NOMO-1 (cell line): Measurements from ENCODE around the gene CH25H.
A peak's percentile ranks its signal among the peaks of the same experiment; 100 is the strongest.
"Not testable (repeated sequence)": the region's sequence is repeated elsewhere in the genome, so short reads cannot be mapped to it uniquely, and the experiment has no call there.

Source experiments
- DNase-seq, 2 experiments: peaks; one replicate each; lab custom pipeline; 2025; ENCODE audit not compliant: unreplicated experiment in 2 of 2; lab: John Stamatoyannopoulos, UW

The CH25H gene

DNA sequence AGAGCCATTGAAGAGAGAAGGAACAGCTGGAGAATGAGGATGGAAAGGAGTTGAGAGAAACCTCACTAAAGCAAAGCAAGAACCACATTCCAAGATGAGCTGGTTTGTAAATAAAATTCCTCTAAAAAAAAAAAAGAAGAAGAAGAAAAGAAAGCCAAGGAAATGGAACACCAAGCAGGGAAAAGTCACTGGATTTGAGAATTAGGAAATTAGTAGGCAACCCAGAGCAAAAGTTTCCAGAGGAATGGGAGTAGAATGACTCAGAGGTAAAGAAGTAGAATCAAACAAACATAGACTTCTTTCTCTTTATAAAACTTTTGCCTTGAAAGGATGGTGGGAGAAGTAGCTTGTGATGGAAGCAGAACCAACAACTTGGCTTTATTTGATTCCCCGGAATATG is 3.9 kb downstream of the CH25H start:
- no peak for DNase-seq

DNA sequence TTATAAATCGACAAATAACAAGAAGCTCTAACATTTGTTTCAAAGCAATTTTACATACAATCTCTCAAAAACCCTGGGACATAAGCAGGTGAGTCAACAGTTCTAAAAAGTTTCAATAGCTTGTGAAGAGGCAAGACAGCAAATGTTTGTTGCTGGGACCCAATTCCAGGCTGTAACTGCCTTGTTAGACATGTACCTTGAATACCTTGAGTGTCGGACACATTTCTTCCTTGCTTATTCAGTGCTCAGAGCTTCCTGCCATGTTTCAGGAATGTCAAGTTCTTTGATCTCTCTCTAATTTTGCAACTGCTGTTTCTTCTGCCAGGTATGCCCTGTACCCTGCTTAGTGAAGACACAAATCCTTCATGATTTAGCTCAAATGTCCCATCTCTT is 5.1 kb downstream of the CH25H start:
- DNase-seq, result no peak

DNA sequence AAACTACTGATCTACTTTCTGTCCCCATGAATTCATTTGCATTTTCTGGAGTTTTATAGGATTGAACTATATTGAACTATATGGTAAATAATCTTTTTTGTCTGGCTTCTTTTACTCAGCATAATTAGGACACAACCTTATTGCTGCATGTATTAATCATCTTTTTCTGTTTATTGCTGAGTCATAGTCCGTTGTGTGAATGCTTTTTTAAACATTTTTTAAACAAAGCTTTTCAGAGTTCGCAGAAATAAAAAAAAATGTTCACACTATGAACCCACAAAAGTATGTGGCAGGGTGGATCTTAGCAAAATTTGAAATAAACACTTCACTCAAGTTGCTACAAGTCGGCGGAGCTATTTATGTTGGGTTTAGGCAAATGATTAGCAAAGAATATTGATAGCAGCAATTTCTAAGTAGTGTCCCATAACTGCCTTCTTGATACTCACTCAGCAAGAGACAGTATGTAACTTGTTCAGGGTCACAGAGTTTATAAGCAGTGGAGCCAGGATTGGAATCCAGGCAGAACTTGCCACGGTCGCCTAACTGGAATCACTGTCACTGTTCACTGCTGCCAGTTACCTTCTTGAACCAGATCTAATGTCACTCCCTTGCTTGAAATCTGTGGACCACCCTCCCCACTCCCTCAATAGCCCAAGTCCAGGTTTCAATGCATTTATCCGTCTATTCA is 5.6 kb downstream of the CH25H start:
- DNase-seq, result no peak

DNA sequence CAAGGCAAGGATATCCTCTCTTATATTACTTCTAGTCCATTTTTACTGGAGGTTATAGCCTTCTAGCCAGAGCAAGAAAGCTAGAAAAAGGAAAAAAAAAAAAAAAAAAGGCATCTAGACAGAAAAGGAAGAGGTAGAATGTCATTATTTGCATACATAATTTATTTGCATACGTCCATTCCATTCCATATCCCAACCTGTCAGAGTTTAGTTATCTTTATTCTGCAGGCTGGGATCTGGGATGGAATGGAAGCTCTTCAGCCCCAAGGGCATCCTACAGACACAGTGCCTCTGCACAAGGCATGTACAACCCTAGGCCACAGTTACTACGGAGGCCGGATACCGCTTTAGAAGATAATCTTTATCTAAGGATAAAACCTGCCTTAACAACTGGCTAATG is 9.6 kb downstream of the CH25H start:
- no peak for DNase-seq

DNA sequence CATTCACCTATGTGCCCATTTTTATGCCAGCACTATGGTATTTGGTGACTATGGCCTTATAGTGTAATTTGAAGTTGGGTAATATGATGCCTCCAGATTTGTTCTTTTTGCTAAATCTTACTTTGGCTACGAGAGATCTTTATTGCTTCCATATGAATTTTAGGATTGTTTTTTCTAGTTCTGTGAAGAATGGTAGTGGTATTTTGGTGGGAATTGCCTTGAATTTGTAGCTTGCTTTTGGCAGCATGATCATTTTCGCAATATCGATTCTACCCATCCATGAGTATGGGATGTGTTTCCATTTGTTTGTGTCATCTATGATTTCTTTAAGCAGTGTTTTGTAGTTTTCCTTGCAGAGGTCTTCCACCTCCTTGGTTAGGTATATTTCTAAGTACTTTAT is 15.8 kb downstream of the CH25H start:
- not testable (repeated sequence) for DNase-seq

DNA sequence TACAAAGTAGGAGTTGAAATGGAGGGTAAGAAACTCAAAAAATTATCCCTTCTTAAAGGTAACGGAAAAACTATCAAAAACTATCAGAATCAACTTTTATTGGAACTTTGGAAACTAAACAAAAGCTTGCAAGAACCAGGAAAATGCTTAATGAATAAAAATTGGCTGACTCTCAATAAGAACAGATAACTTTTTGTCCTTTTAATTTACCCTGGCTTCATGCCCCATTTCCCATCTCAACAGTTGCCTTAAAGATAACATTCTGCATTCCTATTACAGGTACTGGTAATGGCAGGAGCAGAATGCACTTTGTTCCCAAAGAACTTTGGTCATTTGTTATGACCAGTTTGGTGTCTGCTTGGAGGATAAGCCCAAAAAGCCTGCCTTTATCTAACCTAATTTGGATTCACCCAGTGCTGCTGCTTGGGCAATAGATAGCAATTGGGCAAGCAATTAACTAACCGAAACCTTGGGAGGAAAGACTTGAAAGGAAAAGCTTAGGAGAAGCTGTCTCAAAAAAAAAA is 17.8 kb downstream of the CH25H start:
- DNase-seq, result no peak

DNA sequence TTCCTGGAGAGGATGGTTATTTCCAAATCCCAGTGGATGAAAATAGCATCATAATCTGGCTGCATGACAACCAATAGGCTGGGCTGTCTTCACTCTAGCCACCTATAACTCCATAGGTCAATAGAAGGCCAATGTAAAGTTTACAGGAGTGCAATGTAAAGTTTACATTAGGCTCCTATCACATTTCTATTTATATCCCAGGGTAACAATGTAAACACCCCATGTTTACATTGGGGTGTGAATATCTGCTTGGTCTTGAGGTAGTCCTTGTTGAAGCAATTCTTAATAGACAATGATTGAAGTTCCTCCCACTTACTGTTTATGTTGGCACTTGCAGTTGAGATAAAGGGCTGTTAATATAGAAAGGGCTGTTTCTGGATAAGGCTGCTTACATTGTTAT is 21.5 kb downstream of the CH25H start:
- DNase-seq, result no peak

DNA sequence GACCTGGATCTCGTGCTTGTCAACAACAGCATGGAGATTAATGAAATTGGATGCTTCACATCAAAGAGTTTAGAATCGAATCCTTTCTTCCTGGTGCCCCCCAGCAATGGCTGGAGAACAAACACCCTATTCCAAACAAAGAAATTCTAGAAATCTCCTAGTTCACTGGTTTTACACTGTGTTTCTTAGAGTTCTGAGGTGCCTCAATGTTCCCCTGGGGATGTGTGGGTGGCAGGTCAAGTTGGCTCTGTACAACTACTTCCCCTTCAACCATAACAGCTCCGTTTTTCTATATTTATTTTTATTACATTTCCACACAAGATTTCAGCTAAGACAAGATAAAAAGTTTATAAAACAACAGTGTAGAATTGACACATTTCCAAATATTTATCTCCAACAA is 22.5 kb downstream of the CH25H start:
- no peak for DNase-seq

DNA sequence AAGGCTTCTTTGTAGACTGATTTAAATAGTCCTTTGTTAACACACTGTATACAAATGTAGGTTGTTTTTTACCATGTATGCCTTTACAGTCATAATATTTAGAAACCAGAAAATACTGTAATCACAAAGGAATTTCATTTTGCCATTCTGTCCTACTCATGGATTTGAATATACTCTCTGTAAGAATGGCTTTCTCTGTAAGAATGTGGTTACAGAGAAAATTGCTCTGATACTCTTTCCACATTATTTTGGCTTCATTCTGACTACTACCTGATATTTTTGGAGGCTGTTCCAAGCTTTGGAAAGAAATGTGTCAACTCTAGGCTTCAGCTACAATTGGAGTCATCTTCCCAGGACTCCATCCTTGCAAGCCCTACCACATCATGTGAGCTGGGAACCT is 23.5 kb downstream of the CH25H start:
- no peak for DNase-seq

DNA sequence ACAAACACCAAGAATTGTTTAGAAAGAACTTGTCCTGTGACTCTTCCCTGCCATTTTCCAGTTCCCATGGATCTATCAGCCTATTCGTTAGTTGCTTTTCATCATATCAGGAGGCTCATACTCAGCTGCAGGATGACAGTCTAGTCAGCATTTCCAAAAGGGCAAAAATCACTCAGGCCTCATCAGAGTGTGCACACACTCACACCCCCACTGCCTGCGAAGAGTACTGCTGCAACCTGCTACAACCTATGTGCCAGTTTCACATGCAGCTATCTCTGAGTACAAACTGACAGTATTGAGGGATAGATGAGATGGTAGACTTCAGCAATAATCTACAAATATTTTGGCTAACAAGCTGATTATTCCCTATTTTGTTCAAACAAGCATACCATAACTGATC is 24.2 kb downstream of the CH25H start:
- no peak for DNase-seq

DNA sequence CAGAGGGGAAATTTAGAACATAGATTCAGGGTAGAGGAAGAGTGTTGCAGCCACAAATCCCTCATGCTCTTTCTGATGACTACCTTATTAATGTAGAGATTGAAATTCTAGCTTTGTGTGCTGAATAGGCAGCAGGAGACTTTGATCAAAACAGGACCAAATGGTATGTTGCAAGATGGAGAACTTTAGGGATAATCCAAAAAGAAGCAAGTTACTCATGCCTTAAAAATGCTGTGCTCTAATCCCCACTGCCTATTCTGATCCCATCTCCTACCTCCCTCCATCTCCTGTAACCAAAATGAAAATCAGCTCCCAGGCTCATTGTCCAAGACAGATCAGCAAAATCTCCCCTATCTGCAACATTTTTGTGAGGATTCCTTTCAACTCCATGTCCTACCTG is 31.3 kb downstream of the CH25H start:
- no peak for DNase-seq

DNA sequence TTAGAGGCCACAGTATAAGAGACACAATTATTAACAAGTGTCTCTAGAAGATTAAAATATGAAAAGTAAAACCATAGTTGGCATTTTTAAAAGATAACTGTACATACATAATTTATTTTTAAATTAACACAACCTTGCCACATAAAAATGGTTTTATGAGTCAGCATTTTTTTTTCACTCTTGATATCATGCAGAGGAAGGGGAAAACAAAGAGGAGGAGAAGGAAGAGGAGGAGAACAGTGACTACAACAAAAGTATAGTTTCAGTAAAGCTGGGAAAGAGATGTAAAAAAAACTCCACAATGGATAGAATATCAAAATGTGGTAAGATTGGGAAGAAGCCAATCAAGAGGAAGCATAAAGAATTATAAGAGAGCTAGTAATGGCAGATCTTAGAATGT is 34.0 kb downstream of the CH25H start:
- DNase-seq, result no peak

DNA sequence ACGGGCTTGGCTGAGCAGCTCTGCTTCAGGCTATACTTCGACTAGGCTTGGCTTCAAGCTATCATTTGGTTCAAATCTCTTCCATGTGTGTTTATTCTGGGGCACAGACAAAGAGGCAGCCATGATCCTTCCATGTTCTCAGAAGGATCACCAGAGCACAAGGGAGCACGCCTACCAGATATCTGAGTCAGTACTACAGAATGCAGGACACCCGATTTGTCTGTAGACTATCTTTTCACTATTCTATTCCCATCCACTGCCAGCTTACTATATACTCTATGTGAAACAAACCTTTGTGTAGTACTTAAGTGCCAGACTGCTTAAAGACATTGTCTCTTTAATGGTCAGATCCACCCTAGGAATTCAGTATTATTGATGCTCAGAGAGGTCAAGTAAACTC is 35.1 kb downstream of the CH25H start:
- no peak for DNase-seq

DNA sequence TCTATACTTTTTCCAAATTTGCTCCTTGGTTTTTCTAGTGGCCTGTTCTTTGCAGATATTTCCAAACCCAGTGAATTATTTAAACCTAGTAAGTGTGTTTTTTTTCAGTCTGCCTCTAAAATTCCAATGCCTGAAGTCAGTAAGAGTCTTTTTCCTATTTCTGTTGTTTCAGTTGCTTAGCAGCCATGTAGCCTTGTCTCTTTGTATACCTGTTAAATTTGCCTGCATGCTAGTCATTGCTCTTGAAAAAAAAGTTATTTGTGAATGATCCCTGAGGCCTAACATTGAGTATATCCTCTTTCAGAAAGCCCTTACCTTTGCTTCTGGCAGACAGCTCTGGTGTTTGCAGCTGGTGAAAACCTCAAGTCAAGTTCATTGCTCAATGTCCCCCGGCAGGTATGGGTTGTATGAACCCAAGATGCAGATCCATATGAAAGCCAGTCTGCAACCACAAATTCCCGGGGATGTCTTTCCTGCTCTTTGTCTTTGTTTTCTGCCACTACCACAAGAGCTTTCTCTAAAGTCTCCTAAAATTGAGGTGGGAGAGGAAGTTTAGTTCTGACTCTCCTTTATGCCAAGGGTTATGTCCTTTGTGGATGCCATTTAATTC is 35.7 kb downstream of the CH25H start:
- no peak for DNase-seq

DNA sequence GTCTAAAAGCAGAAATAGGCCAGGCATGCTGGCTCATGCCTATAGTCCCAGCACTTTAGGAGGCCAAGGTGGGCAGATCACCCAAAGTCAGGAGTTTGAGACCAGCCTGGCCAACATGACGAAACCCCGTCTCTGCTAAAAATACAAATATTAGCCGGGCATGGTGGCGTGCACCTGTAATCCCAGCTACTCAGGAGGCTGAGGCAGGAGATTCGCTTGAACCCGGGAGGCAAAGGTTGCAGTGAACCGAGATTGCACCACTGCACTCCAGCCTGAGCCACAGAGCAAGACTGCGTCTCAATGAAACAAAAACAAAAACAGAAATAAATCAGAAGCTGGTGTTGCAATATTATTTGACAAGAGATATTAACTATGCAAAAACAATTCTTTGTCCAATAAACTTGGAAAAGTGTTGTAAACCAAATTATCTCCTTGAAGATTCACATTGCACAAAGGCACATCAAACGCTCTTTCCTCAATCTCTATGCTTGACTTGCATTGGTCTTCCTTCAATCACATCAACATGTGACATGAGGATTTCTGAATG is 38.7 kb downstream of the CH25H start:
- DNase-seq, result not testable (repeated sequence)

DNA sequence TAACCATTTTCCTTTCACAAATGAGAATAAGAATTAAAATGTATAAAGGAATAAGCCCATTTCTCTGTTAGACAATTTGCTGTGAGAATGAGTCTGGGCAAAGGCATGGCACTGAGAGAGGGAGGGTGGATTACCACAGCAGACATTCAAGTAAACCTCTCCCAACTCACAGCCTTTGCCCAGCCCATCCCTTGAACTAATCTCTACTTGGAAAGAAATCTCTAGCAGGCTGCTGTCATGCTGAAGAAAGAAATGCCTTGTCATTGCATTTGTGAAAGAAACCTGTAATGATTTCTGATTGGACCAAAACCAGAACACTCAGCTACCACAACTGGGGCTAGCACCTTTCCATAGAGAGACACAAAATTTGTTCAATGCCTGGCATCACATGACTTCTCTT is 39.2 kb downstream of the CH25H start:
- no peak for DNase-seq

DNA sequence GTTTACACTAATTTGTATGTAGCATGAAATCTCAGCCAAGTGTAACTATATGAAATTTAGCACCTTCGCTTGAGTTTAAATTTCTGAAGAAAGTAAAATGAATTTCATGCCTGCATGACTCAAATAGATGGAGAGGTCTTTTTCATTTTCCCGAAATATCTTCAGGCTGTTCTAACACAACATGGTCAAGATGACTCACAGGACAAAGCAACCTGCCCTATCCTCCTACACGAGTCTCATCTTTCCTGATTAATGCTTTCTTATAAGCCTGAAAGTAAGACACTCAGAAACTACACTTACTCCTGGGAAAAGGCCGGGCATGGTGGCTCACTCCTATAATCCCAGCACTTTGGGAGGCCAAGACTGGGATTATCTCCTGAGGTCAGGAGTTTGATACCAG is 41.2 kb downstream of the CH25H start:
- no peak for DNase-seq

DNA sequence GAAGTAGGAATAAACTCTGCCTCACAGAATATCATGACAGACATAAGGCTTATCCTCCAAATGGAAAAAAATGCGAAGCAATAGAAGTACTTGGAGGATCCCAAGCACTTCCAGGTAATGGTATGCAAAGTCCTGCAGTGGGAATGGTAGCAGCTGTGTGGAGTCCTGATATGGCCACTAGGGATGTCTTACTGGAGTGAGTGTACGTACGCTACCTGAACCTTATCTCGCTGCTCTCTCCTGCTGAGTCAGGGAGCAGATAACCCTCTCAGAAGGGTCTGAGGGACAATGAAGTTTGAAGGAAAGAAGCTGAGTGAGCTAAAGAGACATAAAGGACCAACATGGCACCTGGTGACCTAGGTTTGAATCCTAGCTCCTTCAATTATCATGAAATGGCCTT is 42.2 kb downstream of the CH25H start:
- no peak for DNase-seq

DNA sequence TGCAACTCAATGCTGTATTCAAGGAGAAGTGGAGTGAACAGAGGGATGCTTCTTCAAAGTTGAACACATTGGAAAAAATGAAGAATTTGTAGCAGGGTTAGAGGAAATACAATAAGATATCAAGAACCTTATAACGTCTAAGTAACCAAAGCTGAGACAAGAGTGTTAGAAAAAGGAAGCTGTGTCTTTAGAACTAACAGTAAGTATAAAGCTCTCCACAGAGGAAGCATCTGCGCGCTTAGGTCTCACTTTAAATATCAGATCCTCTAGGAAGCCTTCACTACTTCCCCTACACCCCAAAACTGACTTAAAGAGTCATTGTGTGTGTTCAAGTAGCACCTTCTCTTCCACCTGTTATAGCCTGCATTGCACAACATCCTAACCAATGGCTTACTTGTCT is 43.0 kb downstream of the CH25H start:
- peak in 1 of 2 experiments; percentile 36 for DNase-seq

DNA sequence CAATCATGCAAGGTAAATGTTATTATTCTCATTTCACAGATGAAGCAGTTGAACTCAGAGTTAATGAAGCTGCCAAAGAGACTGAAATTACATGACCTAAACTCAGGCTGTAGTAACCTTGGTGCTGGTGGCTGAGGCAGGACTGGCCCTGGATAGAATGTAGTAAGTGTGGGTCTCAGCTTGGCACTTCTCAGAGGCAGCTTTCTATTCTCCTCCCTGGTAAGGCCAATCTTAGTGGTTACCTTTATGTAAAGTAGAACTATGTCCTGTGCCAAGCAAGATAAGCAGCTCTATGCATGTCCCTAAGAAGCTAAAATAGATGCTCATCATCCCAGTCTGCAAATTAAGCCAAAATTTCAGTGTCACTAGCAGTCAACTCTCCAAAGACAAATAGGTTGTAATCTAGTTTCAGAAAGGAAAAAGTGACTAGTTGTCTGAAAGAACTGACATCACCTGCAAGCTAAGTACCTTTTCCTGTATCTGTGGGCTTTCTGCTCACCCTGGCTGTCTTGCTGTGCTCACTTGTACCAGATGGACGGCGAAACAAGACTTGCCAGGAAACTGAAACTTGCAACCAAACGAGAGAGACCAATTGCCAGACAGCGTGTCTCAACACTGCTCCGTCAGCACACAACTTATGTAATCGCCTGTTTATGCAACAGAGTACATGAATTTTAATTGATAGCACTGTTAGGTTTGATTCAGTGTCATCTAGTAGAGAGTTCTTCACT is 43.7 kb downstream of the CH25H start:
- peak; percentile 67 to 91 for DNase-seq

DNA sequence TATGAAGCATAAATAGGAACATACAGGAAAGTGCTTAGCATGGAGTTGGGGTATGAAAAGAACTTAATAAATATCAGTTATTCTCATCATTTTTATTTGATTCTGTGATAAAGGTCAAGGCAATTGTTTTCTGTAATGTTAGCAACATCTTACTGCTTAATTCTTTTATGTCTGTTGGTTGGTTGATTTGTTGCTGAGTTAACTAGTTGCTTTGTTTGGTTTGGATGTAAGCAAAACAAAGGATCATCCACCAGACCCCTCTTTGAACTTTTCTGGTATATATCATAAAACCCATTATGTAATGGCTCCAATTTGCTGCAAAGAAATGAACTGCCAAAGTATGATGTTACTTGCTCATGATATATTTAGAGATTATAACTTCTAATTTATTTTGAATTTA is 44.5 kb downstream of the CH25H start:
- no peak for DNase-seq

DNA sequence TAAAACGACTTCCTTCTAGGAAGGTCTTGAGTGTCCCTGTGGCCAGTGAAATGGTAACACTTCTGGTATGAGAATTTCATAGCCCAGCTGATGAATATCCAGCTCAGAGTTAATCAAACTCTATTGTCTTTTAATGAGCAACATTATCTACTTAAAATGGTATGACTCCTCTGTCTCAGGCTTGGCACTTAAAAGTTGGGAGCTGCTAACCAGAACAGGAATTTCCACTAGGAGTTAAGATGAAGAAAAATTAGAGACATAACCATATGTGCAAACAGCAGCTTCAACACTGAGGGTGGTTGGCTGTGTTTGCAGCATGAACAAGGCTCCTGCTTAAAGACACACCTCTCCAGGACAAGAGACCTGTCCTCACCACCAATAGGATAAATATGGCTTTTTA is 46.8 kb downstream of the CH25H start:
- DNase-seq, result no peak
